Stomach (tissue), 9 donors: ENCODE results near the gene HTRA3. TPM values are rescaled to one million over a fixed set of nuclear protein-coding genes. Genes with fewer than 3 reads are reported as not detected.

ENCODE experiments used
- DNase-seq, 2 donors: peaks; one replicate each; pipeline versions ENCODE4 v3.0.0 to v3.0.0-alpha.2; 2013 to 2019
- H3K27ac ChIP-seq, 5 donors: fragments of 200-600 bp in 4 of 5; sonication (generic) in 4 of 5; one replicate each; pipeline ENCODE4 v1.5.1; 2013 to 2019; ENCODE audit warnings: mild to moderate bottlenecking in 1 of 5, moderate library complexity in 1 of 5
- H3K27me3 ChIP-seq, 3 donors: fragments of 200-600 bp; sonication (generic); one replicate each; pipeline ENCODE4 v1.5.1; 2017 to 2019; ENCODE audit warnings: mixed run types in 1 of 3
- H3K36me3 ChIP-seq, 4 donors: fragments of 200-600 bp; sonication (generic); 1 replicate in 3 of 4; 2 replicates in 1 of 4; pipeline ENCODE4 v1.5.1; 2016 to 2019
- H3K4me1 ChIP-seq, 4 donors: fragments of 200-600 bp; sonication (generic); one replicate each; pipeline ENCODE4 v1.5.1; 2016 to 2019
- H3K4me3 ChIP-seq, 4 donors: fragments of 200-600 bp; sonication (generic) in 3 of 4; one replicate each; pipeline ENCODE4 v1.5.1; 2016 to 2019; ENCODE audit warnings: mild to moderate bottlenecking in 1 of 4
- H3K9me3 ChIP-seq, 4 donors: fragments of 200-600 bp; sonication (generic); one replicate each; pipeline ENCODE4 v1.5.1; 2016 to 2019
- CTCF ChIP-seq, 7 experiments: fragments of 450-650 bp in 4 of 7; fragments of 200-600 bp in 3 of 7; sonication (generic) in 3 of 7; IDR thresholded peaks; one replicate each; pipeline ENCODE4 v1.5.1; 2016 to 2019; ENCODE audit warnings: antibody characterized with exemption in 7 of 7, control low read depth in 2 of 7, mild to moderate bottlenecking in 1 of 7
- EP300 ChIP-seq: sonication (generic); formaldehyde crosslinking; IDR thresholded peaks from one replicate; pipeline ENCODE4 v1.6.1; 2017; ENCODE audit warnings: antibody characterized with exemption
- POLR2A ChIP-seq, 4 donors: fragments of 450-650 bp; IDR thresholded peaks; one replicate each; pipeline ENCODE4 v1.6.1; 2016; ENCODE audit warnings: antibody characterized with exemption in 4 of 4, control low read depth in 2 of 4, mild to moderate bottlenecking in 1 of 4, moderate library complexity in 1 of 4
- POLR2AphosphoS5 ChIP-seq, 3 donors: sonication (generic); formaldehyde crosslinking; IDR thresholded peaks; one replicate each; pipeline ENCODE4 v1.6.1; 2016; ENCODE audit warnings: antibody characterized with exemption in 3 of 3
- WGBS, 5 donors: extraction: QIAGEN DNeasy Blood & Tissue Kit in 3 of 5; methylation state at CpG; one replicate each; pipeline versions ENCODE4 v1.1.5 to v1.1.7; 2013 to 2018; 5-methylcytosine and 5-hydroxymethylcytosine counted together
- intact Hi-C: fragments of 100-400 bp; cut with DNase I; formaldehyde crosslinking; loops from one replicate; pipeline ENCODE4 v1.15.1; 2023; ENCODE audit warnings: low total_unique reads
- polyA plus RNA-seq, 3 donors: library from polyadenylated mRNA; stranded (reverse); fragments of 200-250 nt; gene quantifications; one replicate each; pipeline ENCODE4 v1.2.3, GENCODE V29; 2013
- total RNA-seq, 5 donors: library from RNA; depleted of rRNA; stranded (reverse); fragments of >200 nt; gene quantifications; one replicate each; pipeline versions ENCODE4 v1.1.0 to v1.2.3, GENCODE V29; 2014 to 2016
- donor health status: healthy with polysubstance abuse.
- donor health status: Bipolar disorder and iron deficiency.
- donor health status: healthy.

Gene HTRA3
- total and polyA plus RNA-seq, 8 donors: 6.6 to 26.8 (median 15.9) TPM

GRCh38 chr4:8268211-8268610, 1.3 kb upstream of the HTRA3 start:
- H3K4me3 ChIP-seq: no peak overlapping the region
- no peak for DNase-seq
- intact Hi-C loops: no loop called here
- peaks cover 0 to 22% (median 10%) of the 10 kb centered on the region in 3 donors for H3K27me3 ChIP-seq
- H3K27ac ChIP-seq: no peak overlapping the region
- no peaks in the 10 kb centered on the region for H3K9me3 ChIP-seq
- peaks cover 23 to 60% (median 47%) of the 10 kb centered on the region in 4 donors for H3K4me1 ChIP-seq
- no peaks in the 10 kb centered on the region for H3K36me3 ChIP-seq
- WGBS, 5 donors: 93 to 98% (median 96%) methylated on average over 7 of the region's 7 CpGs
- TF ChIP-seq CTCF (IDR thresholded peaks at IDR 0.05) (no peak), POLR2A (IDR thresholded peaks at IDR 0.05) (no peak), POLR2AphosphoS5 (IDR thresholded peaks at IDR 0.05) (no peak), EP300 (no peak)

DNA sequence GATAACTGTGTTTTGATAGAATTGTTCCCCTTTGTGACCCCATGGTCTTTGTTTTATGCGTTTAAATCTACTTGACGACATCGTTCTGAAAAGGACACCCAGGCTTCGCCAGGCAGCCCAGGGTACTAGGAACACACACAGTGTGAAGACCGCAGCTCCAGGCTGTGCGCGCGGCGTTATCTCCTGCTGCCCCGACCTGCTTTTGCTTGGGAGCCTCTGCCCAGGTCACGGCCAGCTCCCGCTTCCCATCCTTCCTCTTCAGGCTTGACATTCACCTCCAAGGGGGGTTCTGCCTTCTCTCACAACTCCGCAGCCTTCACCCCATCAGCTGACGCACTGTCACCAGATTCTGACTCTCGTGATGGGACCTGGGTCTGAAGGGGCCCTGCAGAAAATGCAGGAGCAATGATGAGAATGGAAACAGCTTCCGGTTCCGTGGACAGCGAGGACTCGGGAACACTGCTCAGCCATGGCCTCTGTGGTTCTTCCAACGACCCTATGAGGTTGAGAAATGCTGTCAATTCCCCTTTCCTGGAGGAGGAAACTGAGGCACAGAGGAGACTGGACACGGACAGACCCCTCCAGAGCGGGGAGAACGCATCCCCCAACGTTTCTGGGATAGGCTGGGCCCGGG, 536 bp upstream of the HTRA3 start:
- 80 to 87% (median 84%) methylated on average over 24 to 25 of the region's 25 CpGs for WGBS, 5 donors

GRCh38 chr4:8270418-8270771, 841 bp downstream of the HTRA3 start:
- Histone ChIP-seq H3K27me3 (peaks cover 0 to 22% (median 10%) of the 10 kb centered on the region in 3 donors), H3K27ac (peak overlapping the region in 4 of 5 donors; percentile 38 to 85 (median 59)), H3K4me3 (peak overlapping the region; percentile 48 to 55 (median 52)), H3K36me3 (no peaks in the 10 kb centered on the region), H3K9me3 (no peaks in the 10 kb centered on the region), H3K4me1 (peaks cover 34 to 82% (median 61%) of the 10 kb centered on the region in 4 donors)
- DNase-seq: no peak
- intact Hi-C loops: no loop called here
- 40 to 56% (median 52%) methylated on average over 5 to 11 of the region's 11 CpGs for WGBS, 5 donors
- TF ChIP-seq POLR2AphosphoS5 (IDR thresholded peaks at IDR 0.05) (no peak), POLR2A (IDR thresholded peaks at IDR 0.05) (no peak), EP300 (no peak), CTCF (IDR thresholded peaks at IDR 0.05) (no peak)

More for the DNA sequence above, 536 bp upstream of the HTRA3 start:
- no peaks in the 10 kb centered on the region for H3K9me3 ChIP-seq
- peak overlapping the region; percentile 48 to 55 (median 52) for H3K4me3 ChIP-seq
- H3K36me3 ChIP-seq: no peaks in the 10 kb centered on the region
- DNase-seq: no peak
- H3K27me3 ChIP-seq: peaks cover 0 to 22% (median 10%) of the 10 kb centered on the region in 3 donors
- H3K27ac ChIP-seq: peak overlapping the region in 4 of 5 donors; percentile 37 to 85 (median 70)
- peaks cover 24 to 68% (median 52%) of the 10 kb centered on the region in 4 donors for H3K4me1 ChIP-seq
- TF ChIP-seq CTCF (IDR thresholded peaks at IDR 0.05) (no peak), EP300 (no peak), POLR2AphosphoS5 (IDR thresholded peaks at IDR 0.05) (no peak), POLR2A (IDR thresholded peaks at IDR 0.05) (no peak)
- intact Hi-C loops: no loop called here

DNA sequence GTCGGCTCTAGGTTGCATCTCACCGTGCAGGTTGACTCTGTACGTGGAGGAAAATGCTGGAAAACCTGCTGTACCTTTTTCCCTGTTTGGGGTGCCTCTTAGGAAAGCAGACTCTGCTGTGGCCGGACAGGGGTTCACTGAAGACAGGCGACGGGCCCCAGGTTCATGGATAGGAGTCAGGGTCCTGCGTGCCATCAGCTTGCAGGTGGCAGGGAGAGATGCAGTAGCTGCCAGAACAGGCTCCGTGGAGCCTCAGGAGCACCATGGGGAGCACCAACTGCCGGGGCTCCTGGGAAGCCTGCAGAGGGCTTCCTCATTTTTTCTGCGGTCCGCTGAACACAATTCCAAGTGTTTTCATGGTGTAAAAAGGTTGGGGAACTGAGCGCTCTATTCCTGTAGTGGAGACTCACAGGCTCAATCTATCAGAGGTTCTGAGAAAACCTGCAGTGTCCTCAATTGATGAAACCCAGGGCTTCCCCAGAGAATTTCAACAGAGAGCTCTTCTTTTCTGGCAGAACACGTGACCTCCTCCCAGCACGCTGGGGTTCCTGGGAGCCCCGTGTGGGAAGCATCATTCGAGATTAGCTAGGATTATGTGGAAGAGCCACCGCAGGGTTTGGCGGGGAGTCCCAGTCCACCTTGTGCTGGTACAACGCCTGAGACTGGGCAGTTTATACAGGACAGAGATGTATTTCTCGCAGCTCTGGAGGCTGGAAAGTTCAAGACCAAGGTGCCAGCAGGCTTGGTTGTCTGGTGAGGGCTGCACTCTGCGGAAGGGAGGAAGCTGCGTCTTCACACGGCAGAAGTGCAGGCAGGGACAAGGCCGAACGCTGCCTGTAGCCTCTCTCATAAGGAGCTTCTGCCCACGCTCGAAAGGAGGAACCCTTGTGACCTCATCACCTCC, 1.6 kb downstream of the HTRA3 start:
- H3K27ac ChIP-seq: peak overlapping the region in 4 of 5 donors; percentile 47 to 85 (median 60)
- H3K27me3 ChIP-seq: peaks cover 0 to 22% (median 10%) of the 10 kb centered on the region in 3 donors
- no peak for DNase-seq
- TF ChIP-seq CTCF (IDR thresholded peaks at IDR 0.05) (no peak), EP300 (no peak), POLR2AphosphoS5 (IDR thresholded peaks at IDR 0.05) (no peak)
- H3K4me1 ChIP-seq: peaks cover 37 to 90% (median 68%) of the 10 kb centered on the region in 4 donors
- peak overlapping the region; percentile 48 to 55 (median 52) for H3K4me3 ChIP-seq
- no peaks in the 10 kb centered on the region for H3K9me3 ChIP-seq
- intact Hi-C loops: no loop called here
- WGBS, 5 donors: 72 to 84% (median 81%) methylated on average over 27 of the region's 27 CpGs
- no peaks in the 10 kb centered on the region for H3K36me3 ChIP-seq
